Right lobe of liver (tissue), 4 donors: ENCODE results near the gene IGFBPL1.

Experiments
- POLR2A ChIP-seq: fragments of 450-650 bp; IDR thresholded peaks from one replicate; pipeline ENCODE4 v1.6.1; 2017; ENCODE audit warnings: antibody characterized with exemption, mild to moderate bottlenecking
- TF ChIP-seq, protein P1 (sequence below), 4 donors: fragments of 200-600 bp in 3 of 4; fragments of 450-650 bp in 1 of 4; IDR thresholded peaks; one replicate each; pipeline versions ENCODE4 v1.5.1 to v1.8.0; 2016 to 2022; ENCODE audit warnings: antibody characterized with exemption in 4 of 4, mild to moderate bottlenecking in 2 of 4
- donor health status: DM: no; HTN: no; CAD: no.
- donor health status: DM: no; HTN: no; CAD: no.
- donor health status: DM: no; HTN: yes; CAD: no.

DNA sequence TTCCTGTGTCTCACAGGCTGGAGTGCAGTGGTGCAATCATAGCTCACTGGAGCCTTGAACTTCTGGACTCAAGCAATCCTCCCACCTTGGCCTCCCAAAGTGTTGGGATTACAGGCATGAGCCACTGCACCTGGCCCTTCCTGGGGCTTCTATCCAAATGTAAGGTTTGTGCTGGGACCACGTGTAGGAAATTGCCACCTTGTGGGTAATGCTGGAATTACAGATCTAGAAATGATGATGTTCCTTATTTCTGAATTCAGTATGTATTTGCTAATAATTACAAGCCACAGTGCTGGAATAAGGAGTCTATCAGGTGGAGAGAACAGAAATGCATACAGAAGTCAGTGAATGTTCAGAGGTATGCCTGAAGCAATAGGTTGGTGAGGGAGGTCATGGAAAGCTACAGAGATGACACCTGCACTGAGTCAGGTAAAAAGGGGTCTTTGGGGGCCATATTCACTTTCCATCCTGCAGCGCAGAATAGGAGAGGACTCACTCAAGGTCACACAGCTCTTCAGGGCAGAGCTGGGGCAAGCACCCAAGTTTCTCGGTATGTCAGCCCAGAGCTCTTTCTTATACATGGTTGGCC lies 8.8 kb upstream of the IGFBPL1 start:
- TF ChIP-seq, protein P1, sequence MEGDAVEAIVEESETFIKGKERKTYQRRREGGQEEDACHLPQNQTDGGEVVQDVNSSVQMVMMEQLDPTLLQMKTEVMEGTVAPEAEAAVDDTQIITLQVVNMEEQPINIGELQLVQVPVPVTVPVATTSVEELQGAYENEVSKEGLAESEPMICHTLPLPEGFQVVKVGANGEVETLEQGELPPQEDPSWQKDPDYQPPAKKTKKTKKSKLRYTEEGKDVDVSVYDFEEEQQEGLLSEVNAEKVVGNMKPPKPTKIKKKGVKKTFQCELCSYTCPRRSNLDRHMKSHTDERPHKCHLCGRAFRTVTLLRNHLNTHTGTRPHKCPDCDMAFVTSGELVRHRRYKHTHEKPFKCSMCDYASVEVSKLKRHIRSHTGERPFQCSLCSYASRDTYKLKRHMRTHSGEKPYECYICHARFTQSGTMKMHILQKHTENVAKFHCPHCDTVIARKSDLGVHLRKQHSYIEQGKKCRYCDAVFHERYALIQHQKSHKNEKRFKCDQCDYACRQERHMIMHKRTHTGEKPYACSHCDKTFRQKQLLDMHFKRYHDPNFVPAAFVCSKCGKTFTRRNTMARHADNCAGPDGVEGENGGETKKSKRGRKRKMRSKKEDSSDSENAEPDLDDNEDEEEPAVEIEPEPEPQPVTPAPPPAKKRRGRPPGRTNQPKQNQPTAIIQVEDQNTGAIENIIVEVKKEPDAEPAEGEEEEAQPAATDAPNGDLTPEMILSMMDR (IDR thresholded peaks at IDR 0.05): peak; percentile 55 to 63 (median 62)
- TF ChIP-seq POLR2A: no peak
